K562 (cell line): ENCODE results near the gene ADCY6. TPM values are rescaled to one million over a fixed set of nuclear protein-coding genes. Genes with fewer than 3 reads are reported as not detected.

ENCODE experiments used
- ADNP ChIP-seq: fragments of 200-800 bp; sonication (Bioruptor generic); IDR thresholded peaks from 2 replicates; pipeline ENCODE4 v1.6.1; 2016; ENCODE audit warnings: missing genetic modification characterization, missing compliant biosample characterization
- ARID1B ChIP-seq: fragments of 450-650 bp; IDR thresholded peaks from 2 replicates; pipeline ENCODE4 v1.6.1; 2016; ENCODE audit warnings: antibody characterized with exemption, mild to moderate bottlenecking, inconsistent platforms
- ATF1 ChIP-seq, 2 experiments: fragments of 450-650 bp in 1 of 2; IDR thresholded peaks; 2 replicates each; pipeline ENCODE4 v1.6.1; 2016; ENCODE audit warnings: missing compliant biosample characterization in 1 of 2, missing genetic modification characterization in 1 of 2
- BRF1 ChIP-seq: IDR thresholded peaks from 3 replicates; pipeline ENCODE4 v1.6.1; 2011; ENCODE audit warnings: borderline replicate concordance, mild to moderate bottlenecking; ENCODE audit not compliant: insufficient read length; ENCODE audit errors: extremely low read depth
- CBFA2T3 ChIP-seq: fragments of 450-650 bp; IDR thresholded peaks from 2 replicates; pipeline ENCODE4 v1.6.1; 2017
- CEBPB ChIP-seq: fragments of 450-650 bp; IDR thresholded peaks from 2 replicates; pipeline ENCODE4 v1.6.1; 2016; ENCODE audit warnings: missing genetic modification characterization, missing compliant biosample characterization
- DEAF1 ChIP-seq: fragments of 450-650 bp; formaldehyde crosslinking; IDR thresholded peaks from 2 replicates; pipeline ENCODE4 v1.4.0; 2020; ENCODE audit warnings: mild to moderate bottlenecking, moderate library complexity
- GTF2E2 ChIP-seq: fragments of 200-800 bp; sonication (Bioruptor generic); IDR thresholded peaks from 2 replicates; pipeline ENCODE4 v1.6.1; 2016; ENCODE audit warnings: missing genetic modification characterization, missing compliant biosample characterization
- HDAC6 ChIP-seq: IDR thresholded peaks from 2 replicates; pipeline ENCODE4 v1.6.1; 2012; ENCODE audit warnings: low read depth, mild to moderate bottlenecking, control low read depth, inconsistent platforms, low read length, moderate library complexity
- L3MBTL2 ChIP-seq: fragments of 450-650 bp; IDR thresholded peaks from 2 replicates; pipeline ENCODE4 v1.6.1; 2016; ENCODE audit warnings: mild to moderate bottlenecking, moderate library complexity
- MBD1 ChIP-seq: fragments of 250-450 bp; sonication (Bioruptor Pico); IDR thresholded peaks from 2 replicates; pipeline ENCODE4 v1.8.0; 2022; ENCODE audit warnings: inconsistent platforms
- MEIS2 ChIP-seq: fragments of 450-650 bp; IDR thresholded peaks from 2 replicates; pipeline ENCODE4 v1.6.1; 2014; ENCODE audit warnings: mild to moderate bottlenecking; ENCODE audit not compliant: partially characterized antibody
- RCOR1 ChIP-seq, 2 experiments: IDR thresholded peaks; 2 replicates each; pipeline ENCODE4 v1.6.1; 2012; ENCODE audit warnings: low read depth in 2 of 2, low read length in 2 of 2, borderline replicate concordance in 1 of 2, improper control_type of control experiment in 1 of 2
- SNRNP70 ChIP-seq: fragments of 200-400 bp; formaldehyde crosslinking; optimal IDR thresholded peaks from 2 replicates; pipeline ENCODE3; 2017; ENCODE audit warnings: low read depth, low read length
- SOX6 ChIP-seq: fragments of 450-650 bp; IDR thresholded peaks from 2 replicates; pipeline ENCODE4 v1.6.1; 2014; ENCODE audit warnings: mild to moderate bottlenecking
- SRSF1 ChIP-seq: fragments of 200-400 bp; formaldehyde crosslinking; IDR thresholded peaks from 2 replicates; pipeline ENCODE4 v1.6.1; 2017; ENCODE audit warnings: mild to moderate bottlenecking, low read depth, low read length, moderate library complexity
- TCFL5 ChIP-seq: fragments of 250-450 bp; sonication (Bioruptor Pico); conservative IDR thresholded peaks from 2 replicates; pipeline ENCODE4 v1.6.1; 2021; ENCODE audit warnings: mild to moderate bottlenecking, moderate library complexity, matching md5 sums
- TEAD4 ChIP-seq, 2 experiments: sonication (generic) in 1 of 2; formaldehyde crosslinking in 1 of 2; IDR thresholded peaks; 2 replicates each; pipeline versions ENCODE4 v1.6.1 to v1.8.0; 2012 to 2022; ENCODE audit warnings: borderline replicate concordance in 1 of 2, inconsistent platforms in 1 of 2, low read length in 1 of 2, mild to moderate bottlenecking in 1 of 2, missing genetic modification reagents in 1 of 2
- TRIM25 ChIP-seq: fragments of 450-650 bp; IDR thresholded peaks from 2 replicates; pipeline ENCODE4 v1.7.0; 2016; ENCODE audit warnings: borderline replicate concordance
- TRIM28 ChIP-seq: fragments of 450-650 bp; IDR thresholded peaks from 2 replicates; pipeline ENCODE4 v1.6.1; 2017
- ZBTB17 ChIP-seq: fragments of 450-650 bp; formaldehyde crosslinking; IDR thresholded peaks from 2 replicates; pipeline ENCODE4 v1.4.0; 2020; ENCODE audit warnings: mild to moderate bottlenecking
- ZNF449 ChIP-seq: fragments of 250-450 bp; sonication (Bioruptor Pico); IDR thresholded peaks from 2 replicates; pipeline ENCODE4 v1.8.0; 2022; ENCODE audit warnings: moderate library complexity, mild to moderate bottlenecking, inconsistent platforms
- ZNF561 ChIP-seq: fragments of 450-650 bp; formaldehyde crosslinking; conservative IDR thresholded peaks from 2 replicates; pipeline ENCODE4 v1.4.0; 2020; ENCODE audit warnings: mild to moderate bottlenecking, moderate library complexity
- polyA plus RNA-seq, 8 experiments: library from polyadenylated mRNA; depleted of rRNA in 4 of 8; stranded (reverse) in 5 of 8; unstranded in 3 of 8; fragments of >200 nt; fragmentation: Nextera tagmentation in 2 of 8; fragmentation: Illumina TruSeq in 1 of 8; extraction: Ambion mirVana in 2 of 8; extraction: Trizol in 1 of 8; gene quantifications; 2 replicates each; pipeline versions ENCODE4 v1.2.1 to v1.2.3, GENCODE V29; 2011 to 2014; ENCODE audit warnings: inconsistent platforms in 1 of 8, missing spikeins in 1 of 8
- total RNA-seq, 7 experiments: library from RNA; depleted of rRNA in 6 of 7; stranded (reverse); fragments of >200 nt in 6 of 7; fragmentation: Illumina TruSeq in 2 of 7; extraction: Trizol in 2 of 7; gene quantifications; 2 replicates each; pipeline versions ENCODE4 v1.2.1 to v1.2.3, GENCODE V29; 2011 to 2021; ENCODE audit warnings: low replicate concordance in 1 of 7

Gene ADCY6
- total and polyA plus RNA-seq, 9 of the 15 experiments (the other 6 are each of a cell fraction or from before 2014, with no cell fraction given), result 0.01 to 1.0 (median 0.53) TPM

- TF ChIP-seq DEAF1 (CRISPR knock-in tag), result no peak
- no peak for TF ChIP-seq ZNF561 (CRISPR knock-in tag)
- TF ChIP-seq TCFL5 (CRISPR knock-in tag), result no peak
- TF ChIP-seq RCOR1 (IDR thresholded peaks at IDR 0.05; ENCODE audit: borderline replicate concordance in 1 of 2, low read depth in 2 of 2, low read length in 2 of 2), result peak in 1 of 2 experiments; percentile 76; a peak in 2 of 4 replicates
- TF ChIP-seq TEAD4 (IDR thresholded peaks at IDR 0.05; ENCODE audit: low read length), result peak; percentile 37; the same call in 1 of the 2 replicates
- TF ChIP-seq TEAD4 (CRISPR knock-in tag; IDR thresholded peaks at IDR 0.05; ENCODE audit: borderline replicate concordance), result no peak
- TF ChIP-seq GTF2E2 (tag), result no peak
- no peak for TF ChIP-seq BRF1
- TF ChIP-seq ZNF449, result no peak
- TF ChIP-seq MBD1 (CRISPR knock-in tag), result no peak
- no peak for TF ChIP-seq ADNP
- TF ChIP-seq CEBPB (tag), result no peak
- no peak for TF ChIP-seq ATF1 (CRISPR knock-in tag; IDR thresholded peaks at IDR 0.05)
- no peak for TF ChIP-seq ATF1 (tag; IDR thresholded peaks at IDR 0.05)
- no peak for TF ChIP-seq HDAC6
- TF ChIP-seq CBFA2T3, result peak; percentile 58
- TF ChIP-seq ARID1B, result peak; percentile 44
- no peak for TF ChIP-seq TRIM28
- no peak for TF ChIP-seq TRIM25
- TF ChIP-seq SNRNP70, result no peak
- no peak for TF ChIP-seq SRSF1
- TF ChIP-seq ZBTB17 (CRISPR knock-in tag), result no peak
- TF ChIP-seq L3MBTL2, result no peak
- TF ChIP-seq MEIS2, result peak; percentile 71
- no peak for TF ChIP-seq SOX6
These were observed 49.1 kb downstream of the ADCY6 start (continued) for GRCh38 chr12:48739618-48740269.
